Subcutaneous adipose tissue (tissue), 4 donors: Measurements from ENCODE around the gene SMIM20. TPM values are rescaled to one million over a fixed set of nuclear protein-coding genes. Genes with fewer than 3 reads are reported as not detected.

ENCODE experiments used
- CTCF ChIP-seq: fragments of 450-650 bp; IDR thresholded peaks from one replicate; pipeline ENCODE4 v1.5.1; 2016; ENCODE audit warnings: low read depth, mild to moderate bottlenecking, control low read depth, antibody characterized with exemption, moderate library complexity
- total RNA-seq, 4 donors: library from RNA; depleted of rRNA; stranded (reverse); fragments of >200 nt; gene quantifications; one replicate each; pipeline ENCODE4 v1.1.0, GENCODE V29; 2016

SMIM20 gene
- total RNA-seq, 4 donors from 2014 or later: 27.3 to 47.8 (median 34.7) TPM

GRCh38 chr4:25911356-25911755, 2.7 kb upstream of the SMIM20 start:
- no peak for TF ChIP-seq CTCF

GRCh38 chr4:25913056-25913850, 767 bp upstream of the SMIM20 start:
- TF ChIP-seq CTCF: no peak

- no peak for TF ChIP-seq CTCF
Measured at GRCh38 chr4:25914670-25915352, 791 bp downstream of the SMIM20 start.

- no peak for TF ChIP-seq CTCF
Measured at GRCh38 chr4:25915353-25915705, 1.3 kb downstream of the SMIM20 start.

- no peak for TF ChIP-seq CTCF
Measured at GRCh38 chr4:25916870-25917269, 2.9 kb downstream of the SMIM20 start.

- no peak for TF ChIP-seq CTCF
Measured at GRCh38 chr4:25919676-25920075, 5.7 kb downstream of the SMIM20 start.

- TF ChIP-seq CTCF: no peak
Measured at GRCh38 chr4:25921922-25922321, 7.9 kb downstream of the SMIM20 start.
